Measurements from ENCODE around the gene P2RY1. TPM values are rescaled to one million over a fixed set of nuclear protein-coding genes. Genes with fewer than 3 reads are reported as not detected.
"Not testable (repeated sequence)": the region's sequence is repeated elsewhere in the genome, so short reads cannot be mapped to it uniquely, and the experiment has no call there.

P2RY1 gene
- total RNA-seq, 1 experiment from 2014 or later: 25.1 TPM

- no peak for DNase-seq
- H3K27me3 ChIP-seq (ENCODE audit: control insufficient read depth, insufficient read depth, low read length): no peaks in the 10 kb centered on the region
- no peak overlapping the region for H3K4me3 ChIP-seq (ENCODE audit: insufficient read depth, low read depth, low read length)
- no peaks in the 10 kb centered on the region for H3K36me3 ChIP-seq (replicated peaks; ENCODE audit: control insufficient read depth, insufficient read depth, low read length)
Measured at GRCh38 chr3:152857082-152857481, 22.2 kb downstream of the P2RY1 start.

- no peak for DNase-seq
- H3K36me3 ChIP-seq (replicated peaks; ENCODE audit: control insufficient read depth, insufficient read depth, low read length): no peaks in the 10 kb centered on the region
- no peaks in the 10 kb centered on the region for H3K27me3 ChIP-seq (ENCODE audit: control insufficient read depth, insufficient read depth, low read length)
- no peak overlapping the region for H3K4me3 ChIP-seq (ENCODE audit: insufficient read depth, low read depth, low read length)
Measured at GRCh38 chr3:152858170-152858800, 23.4 kb downstream of the P2RY1 start.

- Histone ChIP-seq H3K36me3 (replicated peaks; ENCODE audit: control insufficient read depth, insufficient read depth, low read length) (no peaks in the 10 kb centered on the region), H3K27me3 (ENCODE audit: control insufficient read depth, insufficient read depth, low read length) (no peaks in the 10 kb centered on the region), H3K4me3 (ENCODE audit: insufficient read depth, low read depth, low read length) (no peak overlapping the region)
- DNase-seq: no peak
Measured at GRCh38 chr3:152860736-152861135, 25.8 kb downstream of the P2RY1 start.

- Histone ChIP-seq H3K27me3 (ENCODE audit: control insufficient read depth, insufficient read depth, low read length) (no peaks in the 10 kb centered on the region), H3K36me3 (replicated peaks; ENCODE audit: control insufficient read depth, insufficient read depth, low read length) (no peaks in the 10 kb centered on the region), H3K4me3 (ENCODE audit: insufficient read depth, low read depth, low read length) (no peak overlapping the region)
- DNase-seq: no peak
Measured at GRCh38 chr3:152865668-152866245, 30.8 kb downstream of the P2RY1 start.

- H3K27me3 ChIP-seq (ENCODE audit: control insufficient read depth, insufficient read depth, low read length): no peaks in the 10 kb centered on the region
- DNase-seq: no peak
- no peaks in the 10 kb centered on the region for H3K36me3 ChIP-seq (replicated peaks; ENCODE audit: control insufficient read depth, insufficient read depth, low read length)
- H3K4me3 ChIP-seq (ENCODE audit: insufficient read depth, low read depth, low read length): no peak overlapping the region
Measured at GRCh38 chr3:152870027-152870426, 35.1 kb downstream of the P2RY1 start.

GRCh38 chr3:152873314-152873713, 38.4 kb downstream of the P2RY1 start:
- not testable (repeated sequence) for DNase-seq; H3K36me3 ChIP-seq (replicated peaks; ENCODE audit: control insufficient read depth, insufficient read depth, low read length); H3K4me3 ChIP-seq (ENCODE audit: insufficient read depth, low read depth, low read length); H3K27me3 ChIP-seq (ENCODE audit: control insufficient read depth, insufficient read depth, low read length)

GRCh38 chr3:152874896-152875749, 40.2 kb downstream of the P2RY1 start:
- H3K27me3 ChIP-seq (ENCODE audit: control insufficient read depth, insufficient read depth, low read length): no peaks in the 10 kb centered on the region
- no peak for DNase-seq
- H3K4me3 ChIP-seq (ENCODE audit: insufficient read depth, low read depth, low read length): no peak overlapping the region
- no peaks in the 10 kb centered on the region for H3K36me3 ChIP-seq (replicated peaks; ENCODE audit: control insufficient read depth, insufficient read depth, low read length)

GRCh38 chr3:152879130-152879789, 44.3 kb downstream of the P2RY1 start:
- no peak for DNase-seq
- H3K27me3 ChIP-seq (ENCODE audit: control insufficient read depth, insufficient read depth, low read length): no peaks in the 10 kb centered on the region
- no peaks in the 10 kb centered on the region for H3K36me3 ChIP-seq (replicated peaks; ENCODE audit: control insufficient read depth, insufficient read depth, low read length)
- H3K4me3 ChIP-seq (ENCODE audit: insufficient read depth, low read depth, low read length): no peak overlapping the region

- Histone ChIP-seq H3K36me3 (replicated peaks; ENCODE audit: control insufficient read depth, insufficient read depth, low read length) (no peaks in the 10 kb centered on the region), H3K4me3 (ENCODE audit: insufficient read depth, low read depth, low read length) (no peak overlapping the region), H3K27me3 (ENCODE audit: control insufficient read depth, insufficient read depth, low read length) (no peaks in the 10 kb centered on the region)
- no peak for DNase-seq
Measured at GRCh38 chr3:152879790-152880174, 44.9 kb downstream of the P2RY1 start.

- Histone ChIP-seq H3K36me3 (replicated peaks; ENCODE audit: control insufficient read depth, insufficient read depth, low read length) (no peaks in the 10 kb centered on the region), H3K27me3 (ENCODE audit: control insufficient read depth, insufficient read depth, low read length) (no peaks in the 10 kb centered on the region), H3K4me3 (ENCODE audit: insufficient read depth, low read depth, low read length) (no peak overlapping the region)
- DNase-seq: no peak
Measured at GRCh38 chr3:152885076-152885475, 50.1 kb downstream of the P2RY1 start.

Measured in H7 (cell line).